Head of caudate nucleus (tissue), 42 donors: ENCODE results near the gene HOPX.
"Not testable (repeated sequence)": the region's sequence is repeated elsewhere in the genome, so short reads cannot be mapped to it uniquely, and the experiment has no call there.

ENCODE experiments used
- DNase-seq, 42 donors: peaks; one replicate each; pipeline versions ENCODE4 v3.0.0 to v3.0.0-alpha.2; 2020 to 2021; ENCODE audit warnings: mixed read lengths in 7 of 42
- intact Hi-C: fragments of 100-400 bp; cut with DNase I; formaldehyde crosslinking; loops from one replicate; pipeline ENCODE4 v1.15.0; 2022

HOPX gene

GRCh38 chr4:56637791-56638190, 43.3 kb downstream of the HOPX start:
- intact Hi-C loops = no loop called here
- no peak for DNase-seq

- intact Hi-C loops = no loop called here
- DNase-seq = no peak
Measured at GRCh38 chr4:56637154-56637553, 43.9 kb downstream of the HOPX start.

- intact Hi-C loops, DNase-seq: not testable (repeated sequence)
Measured at GRCh38 chr4:56634954-56635353, 46.1 kb downstream of the HOPX start.

- no peak for DNase-seq
- intact Hi-C loops = no loop called here
Measured at GRCh38 chr4:56633486-56633885, 47.6 kb downstream of the HOPX start.

GRCh38 chr4:56630876-56631666, 50.0 kb downstream of the HOPX start:
- intact Hi-C loops = no loop called here
- no peak for DNase-seq

- no peak for DNase-seq
- intact Hi-C loops = no loop called here
Measured at GRCh38 chr4:56628592-56628991, 52.5 kb downstream of the HOPX start.

- no peak for DNase-seq
- intact Hi-C loops = no loop called here
Measured at GRCh38 chr4:56627985-56628384, 53.1 kb downstream of the HOPX start.

GRCh38 chr4:56627375-56627774, 53.7 kb downstream of the HOPX start:
- no peak for DNase-seq
- intact Hi-C loops = no loop called here

GRCh38 chr4:56626963-56627362, 54.1 kb downstream of the HOPX start:
- no peak for DNase-seq

GRCh38 chr4:56626420-56626819, 54.7 kb downstream of the HOPX start:
- intact Hi-C loops = no loop called here
- no peak for DNase-seq

More at GRCh38 chr4:56626963-56627362, 54.1 kb downstream of the HOPX start:
- intact Hi-C loops = no loop called here

GRCh38 chr4:56622176-56622575, 58.9 kb downstream of the HOPX start:
- intact Hi-C loops = no loop called here
- no peak for DNase-seq

GRCh38 chr4:56619816-56620215, 61.3 kb downstream of the HOPX start:
- no peak for DNase-seq
- intact Hi-C loops = no loop called here

- intact Hi-C loops = no loop called here
- no peak for DNase-seq
Measured at GRCh38 chr4:56619160-56619559, 61.9 kb downstream of the HOPX start.

GRCh38 chr4:56618734-56619133, 62.4 kb downstream of the HOPX start:
- DNase-seq = no peak

GRCh38 chr4:56613101-56613862, 67.8 kb downstream of the HOPX start:
- intact Hi-C loops = no loop called here
- no peak for DNase-seq

More at GRCh38 chr4:56618734-56619133, 62.4 kb downstream of the HOPX start:
- intact Hi-C loops = no loop called here

GRCh38 chr4:56612282-56612681, 68.8 kb downstream of the HOPX start:
- no peak for DNase-seq
- intact Hi-C loops = no loop called here

GRCh38 chr4:56611501-56611900, 69.6 kb downstream of the HOPX start:
- no peak for DNase-seq
- intact Hi-C loops = no loop called here

- DNase-seq, intact Hi-C loops: not testable (repeated sequence)
Measured at GRCh38 chr4:56610170-56610569, 70.9 kb downstream of the HOPX start.

GRCh38 chr4:56607926-56608325, 73.2 kb downstream of the HOPX start:
- DNase-seq = no peak
- intact Hi-C loops = no loop called here

GRCh38 chr4:56606385-56606784, 74.7 kb downstream of the HOPX start:
- DNase-seq = no peak
- intact Hi-C loops = no loop called here

- intact Hi-C loops, DNase-seq: not testable (repeated sequence)
Measured at GRCh38 chr4:56605464-56605863, 75.6 kb downstream of the HOPX start.
